ENCODE data around the gene ACBD4.

Gene ACBD4

GRCh38 chr17:45127548-45128300 lies 7.8 kb upstream of the ACBD4 start (continued):
- TF ChIP-seq ZBTB6 (tag by site-specific recombination; IDR thresholded peaks at IDR 0.05) (no peak), ZFHX2 (tag by site-specific recombination; conservative IDR thresholded peaks at IDR 0.05) (peak; percentile 100), KLF9 (tag by site-specific recombination; IDR thresholded peaks at IDR 0.05; ENCODE audit: low read depth) (no peak), HIC1 (tag by site-specific recombination; IDR thresholded peaks at IDR 0.05) (peak; percentile 41; the same call in 1 of the 2 replicates), ZBTB48 (tag by site-specific recombination; IDR thresholded peaks at IDR 0.05) (peak; percentile 87), ZNF596 (tag by site-specific recombination; IDR thresholded peaks at IDR 0.05) (no peak), ZBTB17 (tag by site-specific recombination; IDR thresholded peaks at IDR 0.05) (peak; percentile 55; the same call in 1 of the 2 replicates), ZNF624 (tag by site-specific recombination; IDR thresholded peaks at IDR 0.05) (peak; percentile 90), SP2 (tag by site-specific recombination; IDR thresholded peaks at IDR 0.05) (peak; percentile 19; the same call in 1 of the 2 replicates), OVOL3 (tag by site-specific recombination; IDR thresholded peaks at IDR 0.05) (no peak), ZNF785 (tag by site-specific recombination; IDR thresholded peaks at IDR 0.05) (peak; percentile 84; the same call in 1 of the 2 replicates), TRIM28 (IDR thresholded peaks at IDR 0.05; ENCODE audit: borderline replicate concordance, low read length) (no peak), ZNF530 (tag by site-specific recombination; IDR thresholded peaks at IDR 0.05; ENCODE audit: low read depth) (no peak), PRDM2 (tag by site-specific recombination; IDR thresholded peaks at IDR 0.05; ENCODE audit: borderline replicate concordance) (0 out of 2 replicates have a peak, but pooled peaks have one; percentile 41), EGR2 (tag by site-specific recombination; IDR thresholded peaks at IDR 0.05; ENCODE audit: low read depth) (peak; percentile 98), ZNF18 (tag by site-specific recombination; IDR thresholded peaks at IDR 0.05) (peak; percentile 70; the same call in 1 of the 2 replicates), BCL6B (tag by site-specific recombination; IDR thresholded peaks at IDR 0.05) (no peak), ZNF133 (tag by site-specific recombination; IDR thresholded peaks at IDR 0.05) (peak; percentile 72), ZNF701 (tag by site-specific recombination; IDR thresholded peaks at IDR 0.05) (no peak), GLIS1 (tag by site-specific recombination; IDR thresholded peaks at IDR 0.05) (0 out of 2 replicates have a peak, but pooled peaks have one; percentile 27), ZNF600 (tag by site-specific recombination; IDR thresholded peaks at IDR 0.05) (peak; percentile 86), GLIS2 (tag by site-specific recombination; IDR thresholded peaks at IDR 0.05) (peak; percentile 71), ZBTB20 (tag by site-specific recombination; IDR thresholded peaks at IDR 0.05) (peak; percentile 78), SP7 (tag by site-specific recombination; IDR thresholded peaks at IDR 0.05) (peak; percentile 70; the same call in 1 of the 2 replicates), WT1 (tag by site-specific recombination; IDR thresholded peaks at IDR 0.05) (peak; percentile 21; the same call in 1 of the 2 replicates), ZNF529 (tag by site-specific recombination; IDR thresholded peaks at IDR 0.05; ENCODE audit: insufficient replicate concordance) (no peak)

All from HEK293 (cell line).